ENCODE measurements around the gene GCK. TPM values are rescaled to one million over a fixed set of nuclear protein-coding genes. Genes with fewer than 3 reads are reported as not detected.

GCK gene
- total RNA-seq, 1 donor from 2014 or later, result 0.37 TPM

- Mint-ChIP-seq H3K4me1 (ENCODE audit: low read depth) (peaks cover 5% of the 10 kb centered on the region), H3K9me3 (ENCODE audit: low read depth) (no peaks in the 10 kb centered on the region), H3K27ac (ENCODE audit: unreplicated experiment) (no peak overlapping the region), H3K36me3 (ENCODE audit: low read depth) (no peaks in the 10 kb centered on the region), H3K27me3 (ENCODE audit: low read depth) (peaks cover 8% of the 10 kb centered on the region), H3K4me3 (ENCODE audit: unreplicated experiment) (no peak overlapping the region)
- TF ChIP-seq CTCF (IDR thresholded peaks at IDR 0.05), result no peak
- no peak for DNase-seq (ENCODE audit: low spot score)
These were observed 4.0 kb upstream of the GCK start for GRCh38 chr7:44193011-44193802.

GRCh38 chr7:44191171-44191570, 1.9 kb upstream of the GCK start:
- Mint-ChIP-seq H3K27ac (ENCODE audit: unreplicated experiment) (no peak overlapping the region), H3K27me3 (ENCODE audit: low read depth) (peaks cover 2% of the 10 kb centered on the region), H3K4me3 (ENCODE audit: unreplicated experiment) (no peak overlapping the region), H3K9me3 (ENCODE audit: low read depth) (no peaks in the 10 kb centered on the region), H3K4me1 (ENCODE audit: low read depth) (peaks cover 4% of the 10 kb centered on the region), H3K36me3 (ENCODE audit: low read depth) (no peaks in the 10 kb centered on the region)
- no peak for DNase-seq (ENCODE audit: low spot score)
- no peak for TF ChIP-seq CTCF (IDR thresholded peaks at IDR 0.05)

GRCh38 chr7:44189993-44190872, 994 bp upstream of the GCK start:
- no peak for DNase-seq (ENCODE audit: low spot score)
- H3K36me3 Mint-ChIP-seq (ENCODE audit: low read depth), result no peaks in the 10 kb centered on the region
- no peak for TF ChIP-seq CTCF (IDR thresholded peaks at IDR 0.05)
- no peak overlapping the region for H3K4me3 Mint-ChIP-seq (ENCODE audit: unreplicated experiment)
- peaks cover 2% of the 10 kb centered on the region for H3K27me3 Mint-ChIP-seq (ENCODE audit: low read depth)
- H3K9me3 Mint-ChIP-seq (ENCODE audit: low read depth), result no peaks in the 10 kb centered on the region
- H3K27ac Mint-ChIP-seq (ENCODE audit: unreplicated experiment), result no peak overlapping the region
- no peaks in the 10 kb centered on the region for H3K4me1 Mint-ChIP-seq (ENCODE audit: low read depth)

- H3K27ac Mint-ChIP-seq (ENCODE audit: unreplicated experiment), result no peak overlapping the region
- no peaks in the 10 kb centered on the region for H3K9me3 Mint-ChIP-seq (ENCODE audit: low read depth)
- H3K36me3 Mint-ChIP-seq (ENCODE audit: low read depth), result no peaks in the 10 kb centered on the region
- no peak for TF ChIP-seq CTCF (IDR thresholded peaks at IDR 0.05)
- no peak overlapping the region for H3K4me3 Mint-ChIP-seq (ENCODE audit: unreplicated experiment)
- no peak for DNase-seq (ENCODE audit: low spot score)
- H3K4me1 Mint-ChIP-seq (ENCODE audit: low read depth), result peaks cover 14% of the 10 kb centered on the region
- H3K27me3 Mint-ChIP-seq (ENCODE audit: low read depth), result peaks cover 2% of the 10 kb centered on the region
These were observed 586 bp downstream of the GCK start for GRCh38 chr7:44188480-44189225.
